ENCODE results near the gene KCNN1. TPM values are rescaled to one million over a fixed set of nuclear protein-coding genes. Genes with fewer than 3 reads are reported as not detected.
A peak's percentile ranks its signal among the peaks of the same experiment; 100 is the strongest.

KCNN1 gene
- total and polyA plus RNA-seq, 2 of the 13 experiments (the other 11 are each of a cell fraction or from before 2014, with no cell fraction given) = 0.04 TPM; not detected in 1

- TF ChIP-seq ZNF503 (CRISPR knock-in tag; IDR thresholded peaks at IDR 0.05) (no peak), ZNF501 (CRISPR knock-in tag; IDR thresholded peaks at IDR 0.05) (peak; percentile 34; the same call in 1 of the 2 replicates), CBFB (CRISPR knock-in tag; IDR thresholded peaks at IDR 0.05) (no peak), NR2F2 (IDR thresholded peaks at IDR 0.05; ENCODE audit: borderline replicate concordance, low read depth) (no peak), ZNF331 (CRISPR knock-in tag; IDR thresholded peaks at IDR 0.05) (no peak), KAT8 (CRISPR knock-in tag; IDR thresholded peaks at IDR 0.05) (peak; percentile 67), SMAD3 (CRISPR knock-in tag; IDR thresholded peaks at IDR 0.05) (no peak), STAT5B (CRISPR knock-in tag; IDR thresholded peaks at IDR 0.05) (no peak), ZNF407 (CRISPR knock-in tag; IDR thresholded peaks at IDR 0.05; ENCODE audit: not compliant biosample characterization) (no peak), FLYWCH1 (CRISPR knock-in tag; IDR thresholded peaks at IDR 0.05) (no peak), MTF2 (CRISPR knock-in tag; IDR thresholded peaks at IDR 0.05; ENCODE audit: borderline replicate concordance) (no peak), PBX3 (CRISPR knock-in tag; IDR thresholded peaks at IDR 0.05; ENCODE audit: borderline replicate concordance) (no peak; the same call in 1 of the 2 replicates), ZNF660 (CRISPR knock-in tag; IDR thresholded peaks at IDR 0.05; ENCODE audit: borderline replicate concordance, low read depth) (no peak), KAT7 (CRISPR knock-in tag; IDR thresholded peaks at IDR 0.05; ENCODE audit: borderline replicate concordance) (no peak), ZNF24 (IDR thresholded peaks at IDR 0.05) (no peak), BCL3 (CRISPR knock-in tag; IDR thresholded peaks at IDR 0.05) (peak; percentile 71; the same call in 1 of the 2 replicates), RBM22 (optimal IDR thresholded peaks at IDR 0.05; ENCODE audit: low read length) (no peak)
Observed at GRCh38 chr19:18000915-18001776, 34.2 kb downstream of the KCNN1 start (continued).
